HG03103 (cell line): Measurements from ENCODE around the gene PRRT2.
"Not testable (repeated sequence)": the region's sequence is repeated elsewhere in the genome, so short reads cannot be mapped to it uniquely, and the experiment has no call there.

Source experiments
- ATAC-seq: cut with Tn5 transposase; IDR thresholded peaks from one replicate; pipeline ENCODE4 v1.9.1; 2021; ENCODE audit warnings: low read depth; ENCODE audit not compliant: unreplicated experiment

Gene PRRT2

DNA sequence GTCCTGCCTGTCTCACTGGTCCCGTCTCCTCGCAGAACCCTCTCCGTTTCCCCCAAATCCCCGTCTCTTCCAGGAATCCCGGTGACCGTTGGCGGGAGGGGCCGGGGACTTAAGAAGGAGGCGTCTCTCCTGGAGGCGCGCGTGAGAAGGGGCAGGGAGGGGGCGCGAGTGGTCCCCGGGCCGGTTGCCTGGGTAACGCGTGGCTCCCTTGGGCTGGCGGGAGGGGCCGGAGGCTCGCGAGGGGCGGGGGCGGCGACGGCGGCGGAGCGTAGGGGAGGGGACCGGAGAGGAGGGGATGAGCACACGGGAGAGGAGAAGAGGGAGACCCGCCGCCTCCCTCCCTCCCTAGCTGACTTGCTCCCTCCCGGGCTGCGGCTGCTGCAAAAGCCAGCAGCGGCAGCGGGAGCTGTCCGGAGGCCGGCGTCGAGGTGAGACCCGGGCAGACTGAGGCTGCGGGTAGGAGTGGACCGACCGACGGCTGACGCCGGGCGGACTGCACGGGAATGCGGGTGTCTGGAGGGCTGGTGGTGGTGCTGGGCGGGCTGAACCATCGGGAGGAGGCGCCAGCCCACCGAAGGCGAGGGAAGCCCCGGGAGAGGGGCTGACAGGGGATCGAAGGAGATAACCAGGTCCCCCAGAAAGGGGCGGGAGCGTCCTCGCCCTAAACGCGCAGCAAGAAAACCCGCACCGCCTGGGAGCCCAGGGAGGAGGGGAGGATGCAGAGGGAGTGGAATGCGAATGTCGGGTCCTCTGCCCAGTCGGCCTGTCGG is at the start of gene PRRT2:
PRRT2 (plus strand) TSS at position 298 of the 770 bp plus-strand sequence. CDS start 862 bp downstream, outside the sequence.
- ATAC-seq, result no peak

DNA sequence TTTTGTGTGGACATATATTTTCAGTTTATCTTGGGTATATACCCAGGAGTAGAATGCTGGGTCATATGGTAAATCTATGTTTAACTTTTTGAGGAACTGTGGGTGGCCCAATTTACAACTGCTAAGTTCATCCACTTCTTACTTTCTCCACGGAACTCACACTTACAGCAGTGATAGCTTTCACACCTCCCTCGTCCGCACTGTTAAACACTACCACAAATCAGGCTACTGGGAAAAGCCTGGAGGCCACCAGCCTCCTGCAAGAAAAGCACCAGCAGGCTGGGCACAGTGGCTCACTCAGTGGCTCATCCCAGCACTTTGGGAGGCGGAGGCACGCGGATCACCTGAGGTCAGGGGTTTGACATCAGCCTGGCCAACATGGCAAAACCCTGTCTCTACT is 48.7 kb upstream of the PRRT2 start:
- no peak for ATAC-seq

DNA sequence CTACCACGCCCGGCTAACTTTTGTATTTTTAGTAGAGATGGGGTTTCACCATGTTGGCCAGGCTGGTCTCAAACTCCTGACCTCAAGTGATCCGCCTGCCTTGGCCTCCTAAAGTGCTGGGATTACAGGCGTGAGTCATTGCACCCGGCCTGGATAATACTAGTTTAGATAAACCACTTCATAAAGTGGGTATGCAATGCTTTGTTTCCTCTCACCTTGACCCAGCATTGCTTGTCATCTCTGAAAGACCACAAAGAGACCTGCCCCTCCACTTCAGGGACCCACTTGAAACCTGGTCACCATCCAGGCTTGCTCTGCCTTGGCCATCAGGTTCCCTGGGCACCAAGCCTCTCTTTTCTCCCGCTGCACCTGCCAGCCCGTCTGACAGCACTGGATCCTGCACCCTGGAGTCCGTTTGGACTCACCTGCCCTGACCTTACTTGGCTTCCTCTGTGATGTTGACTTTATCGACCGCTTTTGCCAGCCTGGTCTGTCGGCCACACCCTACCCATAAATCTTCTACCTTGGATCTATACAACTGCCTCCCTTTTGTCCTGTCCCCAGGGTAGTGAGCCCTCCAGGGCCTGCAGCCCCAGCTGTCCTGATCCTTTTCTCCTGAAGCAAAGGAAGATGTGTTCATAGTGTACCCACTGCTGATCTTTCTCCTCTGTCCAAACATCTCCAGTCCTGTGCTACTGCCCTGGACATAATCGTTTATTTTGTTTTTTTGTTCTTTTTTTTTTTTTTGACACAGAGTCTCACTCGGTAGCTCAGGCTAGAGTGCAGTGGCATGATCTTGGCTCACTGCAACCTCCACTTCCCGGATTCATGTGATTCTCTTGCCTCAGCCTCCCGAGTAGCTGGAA is 46.6 kb upstream of the PRRT2 start:
- no peak for ATAC-seq

DNA sequence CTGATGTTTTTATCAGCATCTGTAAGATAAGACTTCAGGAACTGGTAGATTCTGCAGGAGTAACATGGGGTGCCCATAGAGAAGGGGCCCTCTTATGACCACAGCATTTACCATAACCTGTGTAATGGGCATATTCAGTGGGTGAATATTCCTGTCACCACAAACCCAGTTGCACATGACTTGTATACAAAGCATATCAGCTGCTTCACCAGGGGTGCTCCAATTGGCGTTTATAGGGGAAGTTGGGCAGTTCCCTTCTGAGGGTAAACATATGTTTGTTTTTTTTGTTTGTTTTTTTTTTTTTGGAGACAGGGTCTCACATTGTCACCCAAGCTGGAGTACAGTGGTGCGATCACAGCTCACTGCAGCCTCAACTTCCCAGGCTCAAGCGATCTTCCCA is 45.4 kb upstream of the PRRT2 start:
- no peak for ATAC-seq

DNA sequence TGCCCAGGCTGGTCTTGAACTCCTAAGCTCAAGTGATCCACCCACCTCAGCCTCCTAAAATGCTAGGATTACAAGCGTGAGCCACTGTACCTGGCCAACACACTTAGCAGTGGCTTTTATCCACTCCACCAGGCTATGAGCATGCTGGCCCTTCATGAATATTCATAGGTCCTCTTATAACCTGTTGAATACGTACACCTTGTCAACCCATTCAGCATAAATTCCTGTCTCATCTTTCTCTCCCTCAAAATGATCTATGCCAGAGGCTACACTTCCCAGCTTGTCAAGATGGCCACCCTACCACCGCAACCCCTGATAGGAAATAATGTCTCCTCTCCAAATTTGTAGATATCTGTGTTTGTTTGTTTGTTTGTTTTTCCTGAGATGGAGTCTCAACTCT is 44.9 kb upstream of the PRRT2 start:
- no peak for ATAC-seq

DNA sequence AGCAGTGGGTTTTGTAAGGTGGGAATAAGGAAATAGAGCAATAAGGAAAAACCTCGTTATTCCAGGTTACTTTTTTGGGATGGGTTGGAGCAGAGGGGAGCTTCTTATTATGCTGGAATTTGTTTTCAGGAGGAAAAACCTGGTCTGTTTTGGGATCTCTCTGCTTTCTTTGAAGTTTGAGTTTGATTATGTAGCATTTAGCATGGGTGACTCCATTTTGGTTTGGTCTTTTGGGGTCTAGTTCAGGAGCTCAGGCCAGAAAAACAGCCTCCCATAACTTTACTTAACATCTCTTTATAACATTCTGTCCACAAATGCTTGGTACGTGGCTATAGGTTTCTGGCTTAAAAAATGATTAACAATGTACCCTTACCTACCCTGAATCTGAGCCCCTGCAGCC is 42.5 kb upstream of the PRRT2 start:
- no peak for ATAC-seq

DNA sequence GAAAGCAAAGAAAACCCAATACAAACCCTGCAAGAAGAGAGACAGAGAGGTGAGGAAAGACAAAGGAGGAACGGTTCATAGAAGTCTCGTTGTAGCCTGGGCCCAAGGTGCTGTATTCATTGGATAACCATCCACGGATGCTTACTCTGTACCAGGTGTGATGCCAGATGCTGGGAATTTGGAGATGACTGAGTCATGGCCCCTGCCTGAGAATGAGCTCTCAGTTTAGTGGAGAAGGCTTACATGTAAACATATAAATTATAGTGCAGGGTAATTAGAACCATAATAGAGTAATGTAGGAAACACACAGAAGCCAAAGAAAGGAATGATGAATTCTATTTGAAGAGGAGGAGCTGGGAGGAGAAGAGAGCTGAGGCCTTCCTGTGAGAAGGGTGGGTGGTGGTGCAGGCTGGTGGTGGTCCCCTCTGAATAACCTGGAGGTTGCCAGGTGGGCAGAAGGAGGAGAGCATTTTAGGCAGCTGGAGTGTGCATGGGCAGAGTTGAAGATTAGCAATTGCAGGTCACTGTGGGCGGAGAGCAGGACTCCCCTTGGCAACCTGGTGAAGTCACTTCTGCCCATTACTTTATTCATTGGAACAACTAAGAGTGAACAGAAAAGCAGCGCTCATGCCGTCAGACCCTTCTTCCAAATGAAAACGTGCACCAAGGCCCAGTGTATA is 41.6 kb upstream of the PRRT2 start:
- ATAC-seq, result no peak

DNA sequence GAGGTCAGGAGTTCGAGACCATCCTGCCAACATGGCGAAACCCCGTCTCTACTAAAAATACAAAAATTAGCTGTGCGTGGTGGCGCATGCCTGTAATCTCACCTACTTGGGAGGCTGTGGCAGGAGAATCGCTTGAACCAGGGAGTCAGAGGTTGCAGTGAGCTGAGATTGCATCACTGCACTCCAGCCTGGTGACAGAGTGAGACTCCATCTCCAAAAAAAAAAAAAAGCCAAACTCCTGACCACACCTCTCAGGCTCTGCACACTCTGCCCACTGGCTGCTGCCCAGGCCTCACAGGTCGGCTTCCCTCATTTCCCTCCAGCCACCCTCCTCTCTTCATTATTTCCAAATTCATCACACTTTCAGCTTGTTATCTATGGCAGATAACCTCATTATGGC is 39.7 kb upstream of the PRRT2 start:
- not testable (repeated sequence) for ATAC-seq

DNA sequence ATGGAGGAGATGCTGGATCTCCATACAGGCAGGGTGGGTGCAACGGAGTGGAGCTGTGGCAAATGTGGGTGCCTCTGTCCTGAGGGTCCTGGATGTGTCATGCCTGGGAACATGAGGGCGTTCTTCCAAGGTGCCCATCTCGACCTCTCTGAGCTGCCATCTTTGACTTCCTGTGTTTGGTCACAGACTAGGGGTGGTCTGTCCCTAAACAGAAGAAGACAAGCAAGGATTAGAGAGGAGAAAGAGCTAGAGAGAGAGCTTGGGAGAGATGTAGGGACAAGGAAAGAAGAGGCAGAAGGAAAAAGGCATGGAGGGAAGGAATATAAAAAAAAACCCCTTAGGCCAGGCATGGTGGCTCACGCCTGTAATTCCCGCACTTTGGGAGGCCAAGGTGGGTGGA is 37.3 kb upstream of the PRRT2 start:
- ATAC-seq, result no peak

DNA sequence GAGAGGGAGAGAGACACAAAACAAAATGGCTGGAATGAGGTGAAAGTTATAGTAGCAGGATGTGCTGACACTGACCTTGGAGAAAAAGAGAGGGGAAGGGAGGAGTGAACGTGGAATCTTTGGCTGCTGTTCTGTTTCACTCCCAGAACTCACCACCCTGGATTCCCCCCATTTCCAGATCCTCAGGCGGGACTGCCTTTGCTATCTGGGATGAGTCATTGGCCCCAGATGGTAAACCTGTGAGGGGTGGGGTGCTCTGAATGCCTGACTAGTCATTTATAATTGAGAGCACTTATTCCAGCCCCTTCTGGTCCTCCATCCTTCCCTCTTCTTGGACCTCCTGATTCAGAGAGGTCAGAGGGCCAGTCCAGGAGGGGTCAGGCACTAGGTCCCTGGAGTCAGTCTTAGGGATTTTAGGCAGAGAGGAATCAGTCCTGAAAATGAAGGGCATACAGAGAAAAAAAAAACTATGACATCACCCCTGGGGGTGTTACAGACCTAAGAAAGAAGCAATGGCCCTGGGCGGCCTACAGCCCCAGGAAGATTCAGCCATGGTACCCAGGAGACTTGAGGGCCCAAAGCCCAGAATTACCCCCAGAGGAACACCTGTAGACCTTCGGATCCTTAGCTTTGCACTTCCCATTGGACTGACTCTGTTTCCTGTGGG is 36.1 kb upstream of the PRRT2 start:
- ATAC-seq, result no peak

DNA sequence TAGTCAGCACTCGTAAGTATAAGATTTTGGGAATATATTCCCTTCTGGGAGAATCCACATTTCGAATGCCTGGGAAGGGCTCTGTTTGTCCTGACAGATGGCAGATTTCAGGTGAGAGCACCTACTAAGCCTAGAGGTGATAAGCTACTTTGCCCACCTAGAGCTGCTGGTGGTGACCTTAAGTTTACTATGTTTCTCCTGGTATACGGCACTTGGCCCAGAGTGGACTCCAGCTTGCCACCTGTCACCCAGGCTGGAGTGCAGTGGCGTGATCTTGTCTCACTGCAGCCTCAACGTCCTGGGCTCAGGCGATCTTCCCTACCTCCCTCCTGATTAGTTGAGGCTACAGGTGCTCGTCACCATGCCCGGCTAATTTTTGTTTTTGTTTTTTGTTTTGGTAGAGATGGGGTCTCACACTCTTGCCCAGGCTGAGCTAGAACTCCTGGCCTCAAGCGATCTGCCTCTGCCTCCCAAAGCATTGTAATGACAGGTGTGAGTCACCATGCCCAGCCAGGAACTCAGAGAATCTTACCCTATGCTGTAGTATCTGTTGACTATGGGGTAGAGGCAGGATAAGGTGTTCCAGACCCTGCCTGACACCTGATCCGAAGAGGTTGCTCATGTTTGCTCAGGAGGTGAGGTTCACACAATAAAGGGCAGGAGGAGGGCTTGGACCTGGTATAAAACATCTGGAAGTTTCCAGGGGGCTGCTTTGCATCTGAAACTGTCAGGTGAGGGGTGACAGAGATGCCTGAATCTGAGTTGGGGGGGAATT is 34.2 kb upstream of the PRRT2 start, which contains the start of gene ZG16:
ZG16 (plus strand) TSS at position 681 of the 775 bp plus-strand sequence. CDS start 1,011 bp downstream, outside the sequence.
- no peak for ATAC-seq

DNA sequence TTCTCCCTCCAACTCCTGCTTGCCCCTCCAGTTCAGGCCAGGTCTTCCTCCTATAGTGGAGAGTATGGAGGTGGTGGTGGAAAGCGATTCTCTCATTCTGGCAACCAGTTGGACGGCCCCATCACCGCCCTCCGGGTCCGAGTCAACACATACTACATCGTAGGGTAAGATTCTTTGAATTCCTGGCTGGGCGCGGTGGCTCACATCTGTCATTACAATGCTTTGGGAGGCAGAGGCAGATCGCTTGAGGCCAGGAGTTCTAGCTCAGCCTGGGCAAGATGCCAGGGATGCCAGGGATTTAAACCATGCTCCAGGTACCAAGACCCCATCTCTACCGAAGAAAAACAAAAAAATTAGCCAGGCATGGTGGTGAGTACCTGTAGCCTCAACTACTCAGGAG is 32.5 kb upstream of the PRRT2 start:
- ATAC-seq, result no peak

DNA sequence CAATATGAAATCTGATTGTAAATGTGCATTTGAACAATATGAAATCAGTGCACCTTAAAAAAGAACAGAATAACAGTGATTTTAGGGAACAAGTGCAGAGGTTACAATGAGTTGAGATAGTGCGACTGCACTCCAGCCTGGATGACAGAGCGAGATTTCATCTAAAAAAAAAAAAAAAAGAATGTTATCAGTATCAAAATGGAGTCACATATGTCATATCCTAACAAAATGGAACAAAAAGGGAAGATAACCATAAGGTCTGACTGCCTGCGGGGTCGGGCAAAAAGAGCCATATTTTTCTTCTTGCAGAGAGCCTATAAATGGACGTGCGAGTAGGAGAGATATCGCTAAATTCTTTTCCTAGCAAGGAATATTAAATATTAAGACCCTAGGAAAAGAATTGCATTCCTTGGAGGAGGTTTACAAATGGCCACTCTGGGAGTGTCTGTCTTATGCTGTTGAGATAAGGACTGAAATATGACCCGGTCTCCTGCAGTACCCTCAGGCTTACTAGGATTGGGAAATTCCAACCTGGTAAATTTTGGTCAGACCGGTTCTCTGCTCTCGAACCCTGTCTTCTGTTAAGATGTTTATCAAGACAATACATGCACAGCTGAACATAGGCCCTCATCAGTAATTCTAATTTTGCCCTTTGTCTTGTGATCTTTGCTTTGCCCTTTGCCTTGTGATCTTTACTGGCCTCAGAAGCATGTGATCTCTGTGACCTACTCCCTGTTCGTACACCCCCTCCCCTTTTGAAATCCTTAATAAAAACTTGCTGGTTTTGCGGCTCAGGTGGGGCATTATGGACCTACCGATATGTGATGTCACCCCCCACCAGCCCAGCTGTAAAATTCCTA is 28.7 kb upstream of the PRRT2 start:
- ATAC-seq, result not testable (repeated sequence)

DNA sequence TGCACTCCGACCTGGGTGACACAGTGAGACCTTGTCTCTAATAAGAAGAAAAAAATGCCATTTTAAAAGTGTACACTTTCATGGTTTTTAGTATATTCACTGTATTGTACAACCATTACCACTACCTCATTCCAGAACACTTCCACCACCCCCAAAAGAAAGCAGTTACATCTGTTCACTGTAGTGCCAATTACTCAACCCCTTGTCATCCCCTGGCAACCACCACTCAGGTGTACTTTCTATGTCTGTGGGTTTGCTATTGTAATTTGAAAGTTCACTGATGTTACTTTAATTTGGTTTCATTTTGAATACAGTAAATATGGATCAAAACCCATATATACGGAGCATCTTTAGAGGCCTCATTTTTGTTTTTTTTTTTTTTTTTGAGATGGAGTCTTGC is 27.8 kb upstream of the PRRT2 start:
- ATAC-seq, result no peak

DNA sequence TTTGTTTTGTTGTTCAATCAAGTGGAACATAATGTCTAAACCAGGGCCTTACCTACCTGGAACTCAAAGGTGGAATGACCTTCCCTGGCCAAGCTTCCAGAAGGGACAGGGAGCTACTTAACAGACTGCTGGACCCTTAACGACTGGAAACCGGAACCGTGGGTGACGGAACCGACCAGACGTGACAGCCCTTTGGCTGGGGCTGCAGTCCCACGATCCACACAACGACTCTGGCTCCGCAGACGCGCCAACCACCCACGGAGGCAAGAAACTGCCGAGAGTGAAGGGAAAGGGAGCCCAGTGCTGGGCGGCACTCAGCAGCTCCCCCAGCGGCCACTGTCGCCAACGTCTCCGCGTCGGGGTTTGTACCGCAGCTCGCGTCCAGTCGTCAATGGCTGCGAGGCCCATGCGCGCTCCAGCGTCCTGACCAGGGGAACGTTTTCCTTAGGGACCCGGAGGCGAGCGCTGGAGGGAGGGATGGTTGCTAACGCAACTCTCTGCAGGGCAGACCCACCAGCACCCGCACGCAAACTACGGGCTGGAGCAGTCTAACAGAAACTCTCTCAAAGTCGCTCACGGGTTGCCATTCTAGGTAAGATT is 27.0 kb upstream of the PRRT2 start:
- no peak for ATAC-seq

DNA sequence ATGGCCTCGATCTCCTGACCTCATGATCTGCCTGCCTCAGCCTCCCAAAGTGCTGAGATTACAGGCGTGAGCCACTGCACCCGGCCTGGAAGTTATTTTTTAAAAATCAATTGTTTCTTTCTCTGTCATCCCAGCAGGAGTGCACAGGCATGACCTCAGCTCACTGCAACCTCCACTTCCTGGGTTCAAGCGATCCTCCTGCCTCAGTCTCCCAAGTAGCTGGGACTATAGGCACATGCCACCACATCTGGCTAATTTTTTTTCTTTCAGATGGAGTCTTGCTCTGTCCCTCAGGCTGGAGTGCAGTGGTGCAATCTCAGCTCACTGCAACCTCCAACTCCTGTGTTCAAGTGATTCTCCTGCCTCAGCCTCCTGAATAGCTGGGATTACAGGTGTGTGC is 24.8 kb upstream of the PRRT2 start:
- not testable (repeated sequence) for ATAC-seq

DNA sequence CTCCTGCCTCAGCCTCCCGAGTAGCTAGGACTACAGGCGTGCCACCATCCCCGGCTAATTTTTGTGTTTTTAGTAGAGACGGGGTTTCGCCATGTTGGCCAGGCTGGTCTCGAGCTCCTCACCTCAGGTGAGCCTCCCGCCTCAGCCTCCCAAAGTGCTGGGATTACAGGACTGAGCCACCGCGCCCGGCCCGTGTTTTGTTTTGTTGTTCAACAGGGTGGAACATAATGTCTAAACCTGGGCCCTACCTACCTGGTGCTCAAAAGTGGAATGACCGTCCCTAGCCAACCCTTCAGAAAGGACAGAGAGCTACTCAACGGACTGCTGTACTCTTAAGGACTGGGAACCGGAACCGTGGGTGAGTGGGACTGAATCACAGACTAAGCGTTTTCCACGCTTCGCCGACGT is 22.2 kb upstream of the PRRT2 start:
- ATAC-seq, result no peak

DNA sequence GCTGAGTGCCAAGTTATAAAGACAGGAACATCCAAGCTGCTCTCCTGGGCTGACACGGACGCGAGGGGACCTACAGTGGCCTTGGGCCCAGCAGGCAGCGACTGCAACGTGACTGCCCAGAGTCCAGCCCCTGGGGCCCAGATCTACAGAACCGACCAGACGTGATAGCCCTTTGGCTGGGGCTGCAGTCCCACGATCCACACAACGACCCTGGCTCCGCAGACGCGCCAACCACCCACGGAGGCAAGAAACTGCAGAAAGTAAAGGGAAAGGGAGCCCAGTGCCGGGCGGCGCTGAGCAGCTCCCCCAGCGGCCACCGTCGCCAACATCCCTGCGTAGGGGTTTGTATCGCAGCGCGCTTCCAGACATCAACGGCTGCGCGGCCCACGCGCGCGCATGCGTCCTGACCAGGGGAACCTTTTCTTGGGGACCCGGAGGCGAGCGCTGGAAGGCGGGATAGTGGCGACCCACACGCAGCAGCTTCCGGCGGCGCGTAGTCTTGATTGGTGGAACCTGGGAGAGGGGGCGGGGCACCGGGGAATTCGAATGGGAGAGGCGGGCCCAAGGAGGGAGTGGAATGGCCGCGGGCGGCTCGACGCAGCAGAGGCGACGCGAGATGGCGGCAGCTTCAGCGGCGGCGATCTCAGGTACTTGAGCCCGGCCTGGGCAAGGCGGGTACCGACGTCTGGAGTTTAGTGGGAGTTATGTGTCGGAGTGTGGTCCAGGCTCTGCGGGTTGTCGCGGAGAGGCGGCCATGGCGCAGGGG is 21.6 kb upstream of the PRRT2 start, which contains the start of gene KIF22:
KIF22 (plus strand) TSS at position 569 of the 766 bp plus-strand sequence; CDS start at position 578, 9 bp downstream.
- ATAC-seq, result peak; percentile 87
